Fibroblast of the aortic adventitia (primary cell): ENCODE measurements around the gene CIART. TPM values are rescaled to one million over a fixed set of nuclear protein-coding genes. Genes with fewer than 3 reads are reported as not detected.
A peak's percentile ranks its signal among the peaks of the same experiment; 100 is the strongest.
"Not testable (repeated sequence)": the region's sequence is repeated elsewhere in the genome, so short reads cannot be mapped to it uniquely, and the experiment has no call there.

Experiments
- DNase-seq: peaks from one replicate; pipeline ENCODE4 v3.0.0-alpha.2; 2010; ENCODE audit warnings: low read depth
- H3K4me3 ChIP-seq: 2 replicates; pipeline ENCODE4 v1.5.1; 2011; ENCODE audit warnings: low read depth, mild to moderate bottlenecking, control low read depth, low read length, moderate library complexity
- total RNA-seq: library from RNA; depleted of rRNA; stranded (reverse); fragments of >200 nt; gene quantifications from 2 replicates; pipeline ENCODE4 v1.2.3, GENCODE V29; 2012; ENCODE audit warnings: low replicate concordance
- TF ChIP-seq, protein P1 (sequence below): IDR thresholded peaks from 2 replicates; pipeline ENCODE4 v1.5.1; 2011; ENCODE audit warnings: mild to moderate bottlenecking, low read length, control low read depth, inconsistent platforms; ENCODE audit not compliant: insufficient read depth

The CIART gene
- total RNA-seq, 1 donor = 26.8 TPM

DNA sequence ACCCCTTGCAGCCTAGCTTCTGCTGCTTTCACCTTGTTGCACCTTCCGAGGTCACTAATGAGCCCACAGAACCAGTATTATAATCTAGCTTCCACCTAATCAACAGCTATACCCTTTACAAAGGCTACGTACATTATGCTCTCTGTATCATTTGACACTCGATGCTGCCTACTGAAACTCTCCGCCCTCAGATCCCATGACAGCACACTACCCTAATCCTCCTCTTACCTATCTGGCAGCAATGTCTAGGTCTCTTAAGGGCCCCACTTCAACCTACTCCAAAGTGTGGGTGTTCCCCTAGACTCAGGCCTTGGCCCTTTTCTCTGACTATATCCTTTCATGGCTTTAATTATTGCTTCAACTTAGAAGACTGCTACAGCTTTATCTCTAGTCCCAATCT, 6.5 kb downstream of the CIART start:
- no peak for DNase-seq
- no peak overlapping the region for H3K4me3 ChIP-seq
- TF ChIP-seq, protein P1, sequence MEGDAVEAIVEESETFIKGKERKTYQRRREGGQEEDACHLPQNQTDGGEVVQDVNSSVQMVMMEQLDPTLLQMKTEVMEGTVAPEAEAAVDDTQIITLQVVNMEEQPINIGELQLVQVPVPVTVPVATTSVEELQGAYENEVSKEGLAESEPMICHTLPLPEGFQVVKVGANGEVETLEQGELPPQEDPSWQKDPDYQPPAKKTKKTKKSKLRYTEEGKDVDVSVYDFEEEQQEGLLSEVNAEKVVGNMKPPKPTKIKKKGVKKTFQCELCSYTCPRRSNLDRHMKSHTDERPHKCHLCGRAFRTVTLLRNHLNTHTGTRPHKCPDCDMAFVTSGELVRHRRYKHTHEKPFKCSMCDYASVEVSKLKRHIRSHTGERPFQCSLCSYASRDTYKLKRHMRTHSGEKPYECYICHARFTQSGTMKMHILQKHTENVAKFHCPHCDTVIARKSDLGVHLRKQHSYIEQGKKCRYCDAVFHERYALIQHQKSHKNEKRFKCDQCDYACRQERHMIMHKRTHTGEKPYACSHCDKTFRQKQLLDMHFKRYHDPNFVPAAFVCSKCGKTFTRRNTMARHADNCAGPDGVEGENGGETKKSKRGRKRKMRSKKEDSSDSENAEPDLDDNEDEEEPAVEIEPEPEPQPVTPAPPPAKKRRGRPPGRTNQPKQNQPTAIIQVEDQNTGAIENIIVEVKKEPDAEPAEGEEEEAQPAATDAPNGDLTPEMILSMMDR = no peak

GRCh38 chr1:150293433-150294253, 11.3 kb downstream of the CIART start, which contains the start of gene MRPS21:
TSS of gene MRPS21 (plus strand) at chr1:150293861. CDS start at chr1:150294367, 506 bp downstream.
- peak; percentile 88 for DNase-seq
- H3K4me3 ChIP-seq = peak within 1 kb of the TSS; percentile 95
- TF ChIP-seq, protein P1 = no peak

DNA sequence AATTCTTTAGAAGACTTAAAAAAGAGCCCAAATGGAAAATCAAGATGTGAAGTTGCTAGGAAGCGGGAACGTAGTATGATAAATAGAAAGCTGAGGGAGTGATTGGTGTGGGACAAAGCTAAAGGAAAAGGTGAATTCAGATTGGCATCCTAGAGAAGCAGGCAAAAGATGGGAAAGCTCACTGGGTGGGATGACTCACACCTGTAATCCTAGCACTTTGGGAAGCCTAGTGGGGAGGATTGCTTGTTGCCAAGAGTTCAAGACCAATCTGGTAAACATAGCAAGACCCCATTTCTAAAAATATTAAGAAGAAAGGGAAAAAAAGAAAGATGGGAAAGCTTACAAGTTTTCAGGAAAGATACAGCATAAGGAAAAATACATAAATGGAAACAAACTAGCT, 13.1 kb downstream of the CIART start:
- TF ChIP-seq, protein P1 = no peak
- H3K4me3 ChIP-seq = no peak overlapping the region
- no peak for DNase-seq

DNA sequence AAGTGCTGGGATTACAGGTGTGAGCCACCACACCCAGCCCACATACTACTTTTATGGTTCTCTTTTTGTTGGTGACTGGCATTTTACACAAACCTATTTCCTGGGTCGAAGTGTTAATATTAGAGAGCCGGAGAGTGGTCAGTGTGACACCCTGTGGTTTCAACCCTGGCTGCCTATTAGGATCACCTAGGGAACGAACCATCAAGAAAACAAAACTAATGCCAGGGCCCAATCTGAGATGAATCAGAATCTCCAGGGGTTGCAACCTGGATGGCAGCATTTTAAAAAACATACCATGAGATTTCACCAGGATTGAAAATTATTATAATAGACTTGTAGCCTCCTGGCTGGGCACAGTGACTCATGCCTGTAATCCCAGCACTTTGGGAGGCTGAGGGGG, 17.4 kb downstream of the CIART start:
- DNase-seq = no peak
- TF ChIP-seq, protein P1 = no peak
- no peak overlapping the region for H3K4me3 ChIP-seq

DNA sequence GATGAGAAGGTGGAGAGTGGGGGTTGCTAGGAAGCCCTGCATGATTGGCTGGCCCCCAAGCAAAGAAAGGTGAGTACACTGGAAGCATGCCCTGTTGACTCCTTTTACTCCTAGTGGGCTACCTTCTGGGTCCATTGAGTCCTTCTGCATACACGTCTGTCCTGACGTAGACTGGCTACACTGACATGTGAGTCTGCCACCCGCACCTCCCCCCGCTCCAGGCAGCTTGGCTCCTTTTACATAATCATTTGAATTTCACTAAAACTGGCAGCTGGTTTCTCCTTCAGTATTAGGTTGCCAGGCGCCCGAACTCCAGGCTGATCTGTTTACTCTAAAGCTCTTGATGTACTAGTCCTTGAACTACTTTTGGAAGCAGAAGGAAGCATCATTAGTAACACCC, 20.0 kb downstream of the CIART start:
- H3K4me3 ChIP-seq = no peak overlapping the region
- TF ChIP-seq, protein P1 = no peak
- DNase-seq = no peak

DNA sequence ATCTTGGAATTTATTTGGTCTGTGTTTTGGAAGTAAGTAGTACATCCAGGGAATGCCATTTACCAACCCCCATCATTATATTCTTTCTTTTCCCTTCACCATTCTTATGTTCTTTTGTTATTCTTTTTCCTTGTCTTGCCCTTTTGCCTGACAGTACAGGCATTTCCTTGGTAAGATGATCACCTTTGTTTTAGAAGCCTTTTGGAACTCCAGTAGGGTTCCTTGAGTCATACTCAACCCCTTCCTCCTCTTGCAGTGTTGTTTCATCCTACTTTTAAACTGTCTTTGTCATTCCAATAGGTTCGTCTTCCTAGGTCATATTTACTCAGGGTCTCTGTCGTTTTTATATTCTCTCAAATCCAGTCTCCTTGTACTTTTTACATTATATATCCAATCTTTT, 20.5 kb downstream of the CIART start:
- TF ChIP-seq, protein P1 = no peak
- no peak overlapping the region for H3K4me3 ChIP-seq
- no peak for DNase-seq

GRCh38 chr1:150308585-150308984, 26.2 kb downstream of the CIART start:
- H3K4me3 ChIP-seq, DNase-seq: not testable (repeated sequence)
